IPS-18a (cell line): Measurements from ENCODE around the gene WNT16.

Experiments used
- H3K27ac ChIP-seq: one replicate; pipeline ENCODE4 v1.5.1; 2013; ENCODE audit warnings: low read length
- H3K27me3 ChIP-seq: one replicate; pipeline ENCODE4 v1.6.1; 2013; ENCODE audit warnings: mild to moderate bottlenecking, low read length; ENCODE audit not compliant: control insufficient read depth, insufficient read depth
- H3K36me3 ChIP-seq: one replicate; pipeline ENCODE4 v1.6.1; 2013; ENCODE audit warnings: low read depth, low read length; ENCODE audit not compliant: control insufficient read depth
- H3K4me1 ChIP-seq: one replicate; pipeline ENCODE4 v1.6.1; 2013; ENCODE audit warnings: low read depth, low read length; ENCODE audit not compliant: control insufficient read depth
- H3K4me3 ChIP-seq: one replicate; pipeline ENCODE4 v1.5.1; 2013; ENCODE audit warnings: low read length
- H3K9ac ChIP-seq: one replicate; pipeline ENCODE4 v1.6.1; 2013; ENCODE audit warnings: mild to moderate bottlenecking, low read length, moderate library complexity
- H3K9me3 ChIP-seq: one replicate; pipeline ENCODE4 v1.6.1; 2013; ENCODE audit warnings: low read depth, low read length; ENCODE audit not compliant: control insufficient read depth

Gene WNT16

GRCh38 chr7:121384265-121384664 is 55.5 kb downstream of the WNT16 start:
- H3K9me3 ChIP-seq, result no peaks in the 10 kb centered on the region
- H3K27ac ChIP-seq, result no peak overlapping the region
- no peak overlapping the region for H3K4me3 ChIP-seq
- no peaks in the 10 kb centered on the region for H3K27me3 ChIP-seq
- no peak overlapping the region for H3K9ac ChIP-seq
- peaks cover 3% of the 10 kb centered on the region for H3K36me3 ChIP-seq
- H3K4me1 ChIP-seq, result no peaks in the 10 kb centered on the region

- H3K4me3 ChIP-seq, result no peak overlapping the region
Observed at GRCh38 chr7:121385056-121385799, 56.4 kb downstream of the WNT16 start.

DNA sequence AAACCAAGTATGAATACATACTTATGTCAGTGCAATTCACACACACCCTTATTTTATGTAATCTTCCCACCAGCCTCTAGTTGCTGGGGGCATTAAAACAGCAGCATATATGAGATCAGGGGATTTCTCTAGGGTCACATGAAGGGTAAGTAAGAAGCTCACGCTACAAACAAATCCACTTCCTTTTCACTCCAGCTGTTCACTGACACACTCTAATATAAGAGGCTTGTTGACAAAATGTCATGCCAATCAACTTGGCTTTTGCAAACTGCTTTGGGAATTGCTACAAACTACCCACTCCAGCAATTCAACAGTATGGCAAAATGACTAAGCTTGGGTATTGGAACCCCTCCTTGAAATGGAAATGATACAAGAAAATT is 57.0 kb downstream of the WNT16 start:
- H3K27me3 ChIP-seq, result no peaks in the 10 kb centered on the region
- H3K9ac ChIP-seq, result no peak overlapping the region
- no peaks in the 10 kb centered on the region for H3K36me3 ChIP-seq
- no peak overlapping the region for H3K27ac ChIP-seq
- no peaks in the 10 kb centered on the region for H3K9me3 ChIP-seq
- H3K4me1 ChIP-seq, result peaks cover 4% of the 10 kb centered on the region
- H3K4me3 ChIP-seq, result no peak overlapping the region

More at GRCh38 chr7:121385056-121385799, 56.4 kb downstream of the WNT16 start:
- no peaks in the 10 kb centered on the region for H3K9me3 ChIP-seq
- H3K36me3 ChIP-seq, result no peaks in the 10 kb centered on the region
- no peaks in the 10 kb centered on the region for H3K27me3 ChIP-seq
- H3K4me1 ChIP-seq, result peaks cover 4% of the 10 kb centered on the region
- no peak overlapping the region for H3K27ac ChIP-seq
- H3K9ac ChIP-seq, result no peak overlapping the region

DNA sequence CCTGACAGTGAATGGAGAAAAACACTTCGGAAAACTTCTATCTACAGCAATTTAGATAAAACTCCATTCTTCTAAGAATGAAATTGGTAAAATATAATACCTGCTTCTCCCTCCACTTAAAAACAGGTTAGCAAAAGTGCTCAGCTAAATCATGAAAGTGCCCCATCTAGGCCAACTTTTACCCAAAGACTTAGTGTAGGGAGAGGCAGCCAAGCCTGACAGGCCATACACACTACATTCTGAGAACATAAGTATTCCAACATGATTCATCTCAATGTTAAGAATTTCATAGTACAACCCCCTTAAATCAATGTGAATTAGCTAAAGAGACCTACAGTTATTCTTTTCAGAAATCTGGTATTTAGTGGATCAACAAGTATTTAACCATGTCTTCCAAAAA is 60.1 kb downstream of the WNT16 start:
- Histone ChIP-seq H3K9me3 (no peaks in the 10 kb centered on the region), H3K27ac (no peak overlapping the region), H3K4me1 (peaks cover 4% of the 10 kb centered on the region), H3K27me3 (no peaks in the 10 kb centered on the region), H3K4me3 (no peak overlapping the region), H3K9ac (no peak overlapping the region), H3K36me3 (no peaks in the 10 kb centered on the region)

GRCh38 chr7:121390109-121390508 is 61.3 kb downstream of the WNT16 start:
- peaks cover 8% of the 10 kb centered on the region for H3K4me1 ChIP-seq
- H3K9me3 ChIP-seq, result no peaks in the 10 kb centered on the region
- no peak overlapping the region for H3K9ac ChIP-seq
- H3K4me3 ChIP-seq, result no peak overlapping the region
- H3K27ac ChIP-seq, result no peak overlapping the region
- H3K36me3 ChIP-seq, result no peaks in the 10 kb centered on the region
- no peaks in the 10 kb centered on the region for H3K27me3 ChIP-seq

GRCh38 chr7:121390617-121391016 is 61.8 kb downstream of the WNT16 start:
- Histone ChIP-seq H3K9ac (no peak overlapping the region), H3K4me1 (peaks cover 8% of the 10 kb centered on the region), H3K27me3 (no peaks in the 10 kb centered on the region), H3K4me3 (no peak overlapping the region), H3K9me3 (no peaks in the 10 kb centered on the region), H3K27ac (no peak overlapping the region), H3K36me3 (no peaks in the 10 kb centered on the region)
